Dedifferentiated amniotic fluid mesenchymal stem cell (primary cell): ENCODE data around the gene TCF7L2.
A peak's percentile ranks its signal among the peaks of the same experiment; 100 is the strongest.
"Not testable (repeated sequence)": the region's sequence is repeated elsewhere in the genome, so short reads cannot be mapped to it uniquely, and the experiment has no call there.

Experiments used
- DNase-seq: peaks from one replicate; pipeline ENCODE4 v3.0.0-alpha.2; 2016; ENCODE audit errors: extremely low spot score

TCF7L2 gene

DNA sequence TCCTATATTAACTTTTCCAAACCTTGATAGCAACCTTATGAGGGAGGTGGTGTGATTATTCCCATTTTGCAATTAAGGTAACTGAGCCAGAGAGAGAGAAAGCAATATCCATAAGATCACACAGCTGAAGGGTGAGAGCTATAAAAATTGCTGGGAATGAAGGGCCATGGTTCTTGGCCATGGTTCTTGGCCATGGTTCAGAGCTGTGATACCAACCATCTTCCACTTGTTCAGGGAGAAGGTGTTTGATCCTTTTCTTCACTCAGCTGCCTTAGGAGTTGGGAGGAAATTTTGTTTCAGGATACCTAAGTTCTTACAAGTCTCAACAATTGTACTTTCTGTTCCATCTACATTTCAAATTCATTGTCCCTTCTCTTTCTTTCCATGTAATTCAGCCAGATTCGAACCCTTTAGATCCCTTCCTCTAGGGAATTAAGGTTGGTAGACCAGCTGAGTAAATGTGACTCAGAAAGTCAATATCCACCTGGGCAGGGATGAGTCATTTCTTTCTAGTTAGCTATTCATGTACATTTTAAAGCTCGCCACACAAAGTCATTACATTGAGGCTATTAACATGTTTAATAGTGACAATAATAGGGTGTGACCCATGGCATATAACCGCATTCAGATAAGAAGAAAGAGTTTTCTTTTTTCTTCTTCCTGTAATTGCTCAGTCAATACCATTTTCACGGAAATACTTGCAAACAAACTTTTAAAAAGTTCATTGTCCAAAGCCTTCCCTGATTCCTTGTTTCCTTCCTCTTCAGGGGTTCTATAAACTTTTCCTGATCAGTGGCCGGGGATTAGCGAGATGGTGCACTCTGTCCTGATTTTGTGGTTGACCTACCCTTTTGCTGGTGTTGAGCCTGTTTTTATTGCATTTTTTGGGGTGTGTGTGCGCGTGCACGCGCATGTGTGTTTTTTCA lies 143.4 kb downstream of the TCF7L2 start:
- DNase-seq, result no peak

DNA sequence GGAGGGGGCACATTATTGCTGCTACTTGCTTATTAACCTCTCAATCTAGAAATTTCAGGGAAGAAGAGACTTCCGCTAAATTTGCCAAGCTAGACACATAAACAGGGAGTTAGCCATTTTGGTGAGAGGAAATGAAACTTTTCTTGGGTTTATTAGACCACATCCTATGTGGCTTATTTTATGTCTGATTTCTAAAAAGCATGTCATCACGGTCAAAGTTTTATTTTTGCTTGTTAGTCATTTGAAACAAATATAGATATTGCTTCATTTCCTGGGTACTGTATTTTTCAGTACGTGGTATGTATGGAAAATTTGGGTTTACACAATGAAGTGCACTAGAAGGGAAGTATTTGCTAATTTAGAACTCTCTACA lies 144.1 kb downstream of the TCF7L2 start:
- no peak for DNase-seq

DNA sequence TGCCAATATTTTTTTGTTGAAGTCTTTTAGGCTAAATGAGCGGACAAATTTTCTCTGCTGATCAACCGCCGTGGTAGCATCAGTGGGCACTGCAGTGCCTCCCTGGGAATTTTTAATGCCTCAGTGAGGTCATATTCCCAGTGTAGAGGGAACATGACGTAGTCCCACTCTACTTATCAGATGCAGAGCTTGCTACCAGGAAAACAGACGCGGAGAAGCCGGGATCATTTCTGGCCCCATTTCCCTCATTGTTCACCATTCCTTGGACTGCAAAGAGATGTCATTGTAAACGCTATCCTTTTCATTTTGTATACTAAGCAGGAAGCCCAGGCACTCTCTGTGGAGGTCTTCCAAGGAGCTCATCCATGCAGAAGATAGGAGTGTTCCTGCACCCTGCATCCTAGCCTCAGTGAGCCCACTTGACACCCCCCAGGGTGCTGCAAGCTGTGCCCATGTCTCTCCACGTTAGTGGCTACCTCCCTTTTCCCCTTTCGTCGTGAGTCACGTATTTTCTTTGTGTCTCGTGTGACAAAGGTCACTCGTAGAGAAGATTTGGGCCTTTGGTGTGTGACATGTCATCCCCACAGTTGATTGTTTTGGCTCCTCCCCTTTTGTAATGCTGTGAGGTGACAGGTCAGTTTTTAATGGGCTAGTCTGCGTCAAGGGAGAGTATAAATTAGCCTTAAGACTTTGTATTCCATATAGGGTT lies 145.5 kb downstream of the TCF7L2 start:
- DNase-seq, result no peak

DNA sequence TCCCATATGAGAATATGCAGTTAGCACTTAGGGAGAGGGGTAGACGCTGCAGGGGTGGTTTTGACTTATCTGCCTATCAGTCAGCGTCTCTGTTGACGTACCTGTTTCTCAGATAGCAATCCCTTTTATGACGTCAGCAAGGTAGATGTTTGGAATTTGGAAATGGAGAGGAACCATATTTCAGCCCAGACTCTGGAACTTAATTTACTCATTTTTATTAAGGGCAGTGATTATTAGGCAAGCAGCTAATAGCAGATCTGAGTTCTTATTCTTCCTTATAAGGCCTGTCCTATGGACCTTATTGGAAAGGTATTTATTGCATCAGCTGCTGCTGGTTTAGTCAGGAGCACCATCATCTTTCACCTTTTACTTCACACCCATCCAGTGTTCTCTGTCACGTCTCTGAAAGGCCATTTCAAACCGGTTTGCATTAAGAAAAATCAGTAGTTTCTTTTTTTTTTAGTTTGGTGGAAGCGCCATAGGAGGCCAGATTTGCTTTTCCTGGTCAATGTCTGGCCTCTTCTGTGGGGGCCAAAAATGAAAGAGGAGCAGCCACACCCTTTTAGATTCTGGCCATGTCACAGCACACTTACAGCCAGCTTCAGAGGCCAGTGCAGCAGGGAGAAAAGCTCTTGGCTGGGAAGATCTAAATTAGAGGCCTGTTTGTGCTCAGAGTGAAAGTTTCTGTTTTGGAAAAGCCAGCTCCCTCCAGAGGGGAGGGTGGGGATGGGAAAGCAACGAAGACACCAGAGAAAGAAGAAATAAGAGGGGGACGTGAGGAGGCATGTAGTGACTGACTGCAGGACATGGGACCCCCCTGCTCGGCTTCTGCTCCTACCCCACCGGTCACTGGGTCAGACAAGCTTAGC lies 146.3 kb downstream of the TCF7L2 start:
- DNase-seq, result no peak

DNA sequence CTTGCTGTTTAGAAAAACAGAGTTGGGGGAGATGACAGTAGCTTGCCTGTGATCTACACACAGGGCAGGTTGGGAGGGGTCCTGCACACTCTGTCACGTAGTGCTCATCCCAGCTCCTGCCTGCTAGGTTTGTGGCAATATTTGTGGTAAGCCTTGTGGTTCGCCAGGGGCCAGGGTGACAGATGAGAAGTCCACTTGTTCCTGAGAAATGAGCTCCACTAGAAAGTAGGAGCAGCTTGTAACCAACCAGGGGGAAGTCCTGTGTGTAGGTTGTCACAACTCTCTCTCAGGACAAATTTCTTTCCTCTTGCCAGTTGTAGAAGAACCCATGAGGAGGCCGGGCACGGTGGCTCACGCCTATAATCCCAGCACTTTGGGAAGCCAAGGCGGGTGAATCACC lies 147.0 kb downstream of the TCF7L2 start:
- no peak for DNase-seq

DNA sequence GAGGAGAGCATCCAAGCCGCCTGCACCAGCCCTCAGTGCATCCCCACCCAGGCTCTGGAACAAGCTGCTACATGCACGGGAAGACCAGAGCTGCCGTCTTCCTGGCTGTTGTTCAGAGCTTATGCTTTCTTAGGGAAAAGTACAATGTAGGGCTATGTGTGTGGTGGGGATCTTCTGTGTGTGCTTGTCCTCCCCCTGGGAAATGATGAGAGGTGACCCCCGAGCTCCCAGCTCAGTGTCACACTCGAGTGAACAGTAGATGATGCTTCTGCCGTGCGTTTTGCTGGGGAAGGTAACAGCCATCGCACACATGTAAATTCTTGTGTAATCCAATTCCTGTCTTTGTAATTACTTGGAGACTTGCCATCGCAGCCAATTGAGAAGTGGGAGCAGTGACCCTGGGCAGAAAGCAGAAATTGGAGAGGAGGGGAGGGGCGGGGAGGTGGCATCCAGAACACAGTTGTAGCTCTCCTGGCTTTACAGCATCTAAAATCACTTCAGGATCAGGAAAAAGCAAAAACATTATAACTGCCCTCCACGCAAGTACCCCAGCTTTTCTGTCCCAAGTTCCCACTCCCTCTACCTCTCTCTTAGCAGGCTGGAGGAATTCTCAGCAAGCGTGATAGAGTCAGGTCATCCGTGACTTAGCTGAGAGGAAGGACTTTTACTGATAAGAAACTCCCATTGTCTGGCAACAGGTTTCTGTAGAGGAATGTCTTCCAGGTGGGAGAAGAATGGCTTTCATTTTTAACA lies 149.6 kb downstream of the TCF7L2 start:
- DNase-seq, result no peak

DNA sequence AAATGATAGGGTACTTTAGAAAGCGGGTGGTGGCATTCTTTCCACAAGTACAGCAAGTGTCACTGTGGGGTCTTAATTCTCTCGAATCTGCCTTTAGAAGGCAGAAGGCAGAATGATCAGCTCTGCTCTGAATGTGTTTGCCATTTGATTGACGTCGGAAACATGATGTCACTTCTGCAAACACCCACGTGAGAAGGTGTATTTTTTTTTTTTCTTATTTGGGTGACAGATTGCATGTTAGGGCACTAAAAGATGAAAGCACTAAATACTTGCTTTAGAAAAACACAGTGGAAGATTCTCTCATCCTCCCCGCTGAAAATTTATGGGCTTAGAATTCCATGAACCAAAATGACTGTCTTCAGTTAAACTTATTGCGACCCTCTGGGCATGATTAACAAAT lies 150.2 kb downstream of the TCF7L2 start:
- DNase-seq, result no peak

DNA sequence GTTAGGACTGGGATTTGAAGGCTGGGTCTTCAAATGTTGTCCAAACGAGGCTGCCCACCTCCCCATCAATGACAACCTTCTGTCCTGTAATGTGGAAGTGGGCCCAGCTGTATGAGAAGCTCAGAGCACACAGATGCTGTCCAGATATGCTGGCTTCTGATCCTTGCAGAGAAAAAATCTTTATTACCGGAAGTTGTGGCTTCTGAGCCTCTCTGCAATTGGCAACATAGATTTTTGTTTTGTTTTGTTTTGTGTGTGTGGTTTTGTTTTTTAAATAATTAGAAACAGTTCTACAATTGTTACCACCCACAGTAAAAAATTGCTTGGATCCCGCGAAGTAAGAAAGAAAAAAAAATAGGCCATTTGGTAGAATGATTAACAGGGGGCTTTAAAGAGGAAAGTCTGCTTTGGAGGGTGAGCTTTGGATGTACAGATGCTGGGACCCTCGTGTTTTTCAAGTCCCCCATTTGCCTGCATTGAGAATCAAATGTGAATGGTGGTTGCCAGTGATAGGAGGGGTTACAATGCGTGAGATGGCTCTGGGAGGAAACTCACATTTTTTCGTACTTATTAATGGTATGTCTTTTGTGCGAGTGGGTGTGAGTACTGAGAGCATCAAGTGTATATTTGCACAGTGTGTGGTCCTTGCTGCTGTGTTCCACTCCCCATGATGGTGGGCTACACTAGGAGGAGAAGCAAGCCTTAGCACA lies 153.2 kb downstream of the TCF7L2 start:
- DNase-seq, result peak; percentile 26

DNA sequence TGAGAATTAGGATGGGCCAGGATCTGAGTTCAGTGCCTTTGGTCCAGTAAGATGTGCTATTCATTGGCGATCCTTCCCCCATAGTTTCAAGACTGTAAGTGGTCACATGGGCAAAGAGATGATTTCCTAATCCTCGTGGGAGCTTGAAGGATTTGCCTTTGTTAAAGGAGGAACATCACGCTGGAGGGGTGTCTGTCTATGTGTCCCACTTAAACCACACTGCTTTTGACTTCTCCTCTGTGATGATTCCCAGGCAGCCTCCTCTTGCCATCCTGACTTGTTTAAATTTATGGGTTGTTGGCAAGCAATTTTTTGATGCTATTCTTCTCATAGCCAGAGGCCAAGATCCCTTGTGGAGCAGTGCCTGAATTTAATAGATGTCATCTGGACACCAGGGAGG lies 154.0 kb downstream of the TCF7L2 start:
- no peak for DNase-seq

DNA sequence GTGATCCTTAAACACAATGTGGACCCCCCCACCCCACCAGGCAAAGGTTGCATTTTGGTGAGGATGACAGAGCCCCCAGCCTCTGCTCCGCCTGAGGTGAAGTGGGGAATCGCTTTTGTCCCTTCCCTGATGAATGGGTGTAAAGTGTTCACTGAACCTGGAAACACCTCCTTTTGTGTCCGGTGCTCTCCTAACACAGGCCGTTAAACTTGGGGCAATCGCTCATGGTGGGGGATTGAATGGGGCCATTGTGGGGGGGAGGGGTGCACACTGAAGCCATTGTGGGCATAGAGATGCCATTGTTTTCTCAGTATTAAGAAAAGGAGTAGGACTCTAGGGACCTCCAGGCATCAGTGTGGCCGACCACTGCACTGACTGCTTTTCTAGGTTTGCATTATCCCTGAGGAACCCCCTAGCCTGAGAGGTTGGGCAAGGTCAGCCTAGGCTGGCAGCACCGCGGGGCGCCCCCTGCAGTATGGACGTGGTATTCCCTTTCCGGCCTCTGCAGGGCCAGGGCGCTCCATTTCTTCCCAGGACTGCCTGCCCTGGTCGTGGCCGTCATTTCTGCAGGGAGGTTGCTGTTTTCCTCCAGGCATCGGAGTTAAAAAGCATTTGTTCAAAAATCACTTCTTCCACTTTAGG lies 158.3 kb downstream of the TCF7L2 start:
- no peak for DNase-seq

DNA sequence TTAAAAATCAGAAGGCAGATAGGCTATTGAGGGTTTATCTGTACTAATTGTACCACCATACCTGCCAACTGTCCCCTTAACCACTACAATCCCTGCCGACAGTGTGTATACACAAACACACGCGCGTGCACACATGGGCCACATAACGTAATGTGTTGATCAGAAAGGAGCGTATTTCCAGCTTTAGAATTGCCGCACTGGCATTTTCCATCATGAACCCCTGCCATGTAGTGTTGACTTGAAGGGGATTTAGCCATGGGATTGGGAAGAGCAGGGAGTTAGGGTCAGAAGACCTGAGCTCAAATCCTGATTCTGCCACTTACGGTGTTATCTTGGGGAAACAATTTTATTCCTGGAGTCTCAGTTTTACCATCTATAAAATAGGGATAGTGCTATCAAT lies 158.9 kb downstream of the TCF7L2 start:
- DNase-seq, result no peak

DNA sequence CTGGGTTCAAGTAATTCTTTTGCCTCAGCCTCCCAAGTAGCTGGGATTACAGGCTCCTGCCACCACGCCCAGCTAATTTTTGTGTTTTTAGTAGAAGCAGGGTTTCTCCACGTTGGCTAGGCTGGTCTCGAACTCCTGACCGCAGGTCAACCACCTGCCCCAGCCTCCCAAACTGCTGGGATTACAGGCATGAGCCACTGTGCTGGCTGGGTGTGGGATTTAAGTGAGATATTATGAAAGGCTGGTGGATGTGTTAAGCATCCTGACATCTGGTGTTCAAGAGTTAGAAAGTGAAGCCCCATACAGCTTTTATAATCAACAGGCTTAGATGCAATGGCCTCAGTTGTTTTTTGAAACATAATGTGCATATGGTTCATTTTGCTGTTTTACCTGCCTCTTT lies 159.4 kb downstream of the TCF7L2 start:
- not testable (repeated sequence) for DNase-seq

DNA sequence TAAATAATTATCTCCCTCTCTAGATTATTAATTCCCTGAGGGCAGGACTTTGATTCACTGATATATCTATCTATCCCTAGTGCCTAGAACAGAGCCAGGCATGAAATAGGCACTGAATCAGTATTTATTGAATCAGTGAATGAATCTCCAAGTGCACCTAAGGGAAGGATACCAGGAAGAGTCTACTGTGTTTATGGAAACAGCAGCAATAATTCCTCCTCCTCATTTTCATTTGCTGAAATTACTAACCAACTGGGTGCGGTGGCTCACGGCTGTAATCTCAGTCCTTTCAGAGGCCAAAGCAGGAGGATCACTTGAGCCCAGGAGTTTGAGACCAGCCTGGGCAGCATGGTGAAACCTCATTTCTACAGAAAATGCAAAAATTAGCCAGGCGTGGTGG lies 161.2 kb downstream of the TCF7L2 start:
- no peak for DNase-seq

DNA sequence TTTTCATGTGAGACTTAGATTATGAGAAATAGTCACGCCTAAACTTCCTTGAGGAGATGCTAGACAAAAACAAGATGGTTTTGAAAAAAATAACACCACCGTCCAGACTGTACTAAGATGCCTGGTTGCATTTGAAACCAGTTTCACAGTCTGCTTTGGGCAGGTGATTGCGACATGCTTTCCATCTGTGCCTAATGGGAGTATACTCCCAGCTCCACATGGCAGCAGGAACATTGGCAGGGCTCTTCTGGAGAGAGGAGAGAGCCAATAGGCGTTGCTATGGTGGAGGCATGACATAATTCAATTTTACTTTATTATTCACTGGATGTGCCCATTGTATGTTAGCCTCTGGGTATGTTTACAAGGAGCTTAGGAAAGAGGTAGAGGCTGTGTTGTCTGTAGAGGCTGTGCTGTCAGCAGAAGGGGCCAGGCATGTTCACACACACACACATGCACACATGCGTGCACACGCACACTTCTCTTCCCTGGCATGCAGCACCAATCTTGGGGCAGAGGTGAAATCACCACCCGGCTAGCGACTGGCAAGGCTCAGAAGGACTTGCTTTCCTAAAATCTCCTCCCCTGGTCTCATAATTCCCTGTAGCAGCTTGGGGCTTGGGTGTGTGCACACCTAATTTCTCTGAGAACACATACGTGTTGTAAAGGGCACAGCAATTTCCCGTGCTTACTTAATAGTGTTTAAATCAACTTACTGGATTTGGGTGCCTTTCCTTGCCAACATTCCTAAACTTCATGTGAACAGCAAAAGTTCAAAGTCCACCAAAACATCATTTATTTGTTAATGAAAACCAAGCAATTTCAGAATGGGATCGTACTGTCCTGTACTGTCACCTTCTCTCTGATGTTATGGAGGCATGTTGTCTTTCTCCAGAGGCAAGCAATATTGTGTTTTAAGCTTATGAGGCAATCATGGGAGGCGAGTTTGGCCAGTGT lies 162.1 kb downstream of the TCF7L2 start:
- no peak for DNase-seq

DNA sequence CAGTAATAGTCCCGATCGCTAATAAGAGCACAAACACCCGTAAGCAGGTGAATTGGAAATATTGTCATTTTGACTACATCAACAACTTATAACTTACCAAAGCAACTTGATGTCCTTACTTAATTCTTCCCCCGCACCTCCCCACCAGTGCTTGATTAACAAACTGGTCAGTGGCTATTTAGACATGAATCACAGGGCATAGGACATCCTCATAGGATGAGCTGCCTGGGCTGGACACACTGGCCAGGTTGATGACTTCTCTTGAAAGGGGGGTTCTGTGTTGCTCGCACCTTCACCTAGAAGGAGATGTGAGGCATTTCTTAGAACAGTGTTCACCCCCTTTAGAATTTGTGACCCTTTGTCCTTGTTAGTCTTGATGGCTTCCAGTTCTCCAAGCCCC lies 163.2 kb downstream of the TCF7L2 start:
- DNase-seq, result no peak

DNA sequence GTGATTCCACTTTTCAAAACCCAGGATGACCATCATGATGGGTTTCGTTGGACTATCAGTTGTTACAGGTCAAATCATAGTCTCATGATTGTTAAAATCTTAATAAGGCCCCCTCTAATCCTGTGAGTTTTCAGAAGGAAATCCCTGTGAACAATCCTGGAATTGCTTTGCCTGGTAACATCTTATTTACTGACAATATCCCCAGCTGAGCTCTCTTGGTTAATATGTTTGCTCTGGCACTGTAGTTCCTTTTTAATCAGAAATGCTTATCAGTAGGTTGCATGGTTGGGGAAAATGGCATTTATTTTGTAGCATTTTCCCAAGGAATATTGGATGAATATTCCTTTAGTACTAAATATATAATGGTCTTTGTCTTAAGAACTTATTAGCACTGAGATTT lies 163.9 kb downstream of the TCF7L2 start:
- DNase-seq, result no peak

DNA sequence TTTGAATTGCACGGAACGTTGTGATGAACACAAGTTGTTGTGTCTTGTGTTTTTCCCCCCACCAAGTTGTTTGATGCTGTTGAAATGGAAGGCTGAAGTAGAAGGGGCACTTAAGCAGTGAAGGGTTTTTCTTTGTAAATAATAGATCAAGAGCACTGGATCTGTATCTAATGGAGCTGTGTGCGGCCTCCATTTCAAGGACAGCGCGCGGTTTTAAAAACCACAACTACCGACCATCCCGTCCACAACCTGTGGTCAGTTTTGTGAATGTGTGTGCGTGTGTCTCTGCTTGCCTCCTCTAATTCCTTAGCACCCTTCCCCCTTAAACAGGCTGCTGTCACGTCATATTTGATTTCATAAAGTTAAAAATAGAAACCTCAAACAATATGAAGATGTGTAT lies 165.5 kb downstream of the TCF7L2 start:
- DNase-seq, result no peak

DNA sequence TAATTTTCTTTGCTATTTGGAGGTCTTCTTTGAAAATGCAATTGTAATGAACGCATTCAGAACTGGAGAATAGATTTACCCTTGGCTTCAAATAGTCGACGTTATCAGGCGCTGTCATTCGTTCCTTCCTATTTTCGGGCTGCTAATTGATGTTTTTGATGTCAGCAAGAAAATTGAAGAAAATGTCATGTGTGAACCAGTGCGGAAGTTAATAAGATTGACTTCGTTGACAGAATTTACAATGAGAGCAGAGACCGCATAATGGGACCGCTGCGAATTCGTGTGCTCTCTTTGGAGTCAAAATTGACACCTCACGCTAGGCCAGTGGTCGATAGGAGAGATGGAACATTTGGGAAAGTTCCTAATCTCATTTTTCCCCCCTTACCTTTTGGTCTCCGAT lies 168.8 kb downstream of the TCF7L2 start:
- DNase-seq, result no peak

DNA sequence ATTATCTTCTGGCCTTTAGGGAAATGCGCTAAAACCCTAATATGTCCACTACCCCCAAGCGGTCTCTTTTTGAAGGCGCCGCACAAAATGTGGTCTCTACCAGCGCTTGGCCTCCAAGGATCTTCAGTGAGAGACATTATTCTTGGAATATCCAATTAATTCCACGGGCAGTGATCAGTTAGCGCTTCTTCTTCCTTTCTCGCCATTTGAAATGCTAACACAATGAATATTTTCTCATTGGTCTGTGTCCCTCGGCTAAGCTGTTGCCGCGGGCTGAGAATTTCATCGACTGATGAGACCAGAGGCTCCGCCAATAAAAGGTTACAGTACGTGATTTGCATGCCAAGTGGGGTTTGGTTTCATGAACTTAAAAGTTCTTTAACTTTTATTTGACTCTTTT lies 169.8 kb downstream of the TCF7L2 start:
- no peak for DNase-seq
